OCI-LY7 (cell line): ENCODE measurements around the gene LSAMP. TPM values are rescaled to one million over a fixed set of nuclear protein-coding genes. Genes with fewer than 3 reads are reported as not detected.

ENCODE experiments used
- BruUV-seq: library from RNA; stranded (reverse); fragments of 400-500 nt; replicated peaks from 2 replicates; lab custom pipeline; 2021; lab: Mats Ljungman, UMichigan
- CTCF ChIA-PET: fragments of 300-600 bp; sonication (Branson Sonifier 250); formaldehyde crosslinking; loops from one replicate; lab custom pipeline; 2022; ENCODE audit warnings: antibody characterized with exemption; ENCODE audit not compliant: unreplicated experiment; lab: Charles Lee
- POLR2A ChIA-PET: fragments of 300-600 bp; sonication (Branson Sonifier 250); formaldehyde crosslinking; loops from one replicate; lab custom pipeline; 2022; ENCODE audit warnings: antibody characterized with exemption; lab: Charles Lee
- DNase-seq: peaks from one replicate; pipeline ENCODE4 v3.0.0-alpha.2; 2015; ENCODE audit warnings: low spot score
- H2AFZ ChIP-seq: fragments of 200-600 bp; sonication (generic), shearing (Covaris generic); 2 replicates; pipeline ENCODE4 v1.6.1; 2014; ENCODE audit warnings: mild to moderate bottlenecking, antibody characterized with exemption, low read length, moderate library complexity
- H3K27ac ChIP-seq: fragments of 200-600 bp; sonication (generic); 2 replicates; pipeline ENCODE4 v1.5.1; 2014; ENCODE audit warnings: mixed run types, low read depth, mild to moderate bottlenecking, moderate library complexity, low read length, inconsistent platforms; ENCODE audit not compliant: poor library complexity, severe bottlenecking
- H3K36me3 ChIP-seq: fragments of 200-600 bp; sonication (generic); 2 replicates; pipeline ENCODE4 v1.6.1; 2014; ENCODE audit warnings: mild to moderate bottlenecking, antibody characterized with exemption, low read length, moderate library complexity, mixed read lengths; ENCODE audit not compliant: insufficient read depth
- H3K4me1 ChIP-seq: fragments of 200-600 bp; sonication (generic); 2 replicates; pipeline ENCODE4 v1.5.1; 2014; ENCODE audit warnings: mild to moderate bottlenecking, low read length; ENCODE audit not compliant: insufficient read depth, poor library complexity, severe bottlenecking
- H3K4me2 ChIP-seq: fragments of 200-600 bp; sonication (generic); 2 replicates; pipeline ENCODE4 v1.6.1; 2014; ENCODE audit warnings: mild to moderate bottlenecking, low read length
- H3K4me3 ChIP-seq: fragments of 200-600 bp; sonication (generic); 2 replicates; pipeline ENCODE4 v1.5.1; 2014; ENCODE audit warnings: mild to moderate bottlenecking, low read depth, low read length; ENCODE audit not compliant: poor library complexity, severe bottlenecking
- H3K79me2 ChIP-seq: fragments of 200-600 bp; sonication (generic); 2 replicates; pipeline ENCODE4 v1.6.1; 2016; ENCODE audit warnings: low read depth, mild to moderate bottlenecking, low read length, moderate library complexity, mixed read lengths; ENCODE audit not compliant: insufficient read depth
- H3K9me2 ChIP-seq: fragments of 200-600 bp; sonication (generic); 2 replicates; pipeline ENCODE4 v1.6.1; 2016; ENCODE audit warnings: mild to moderate bottlenecking, low read length, mixed read lengths; ENCODE audit not compliant: insufficient read depth
- H3K9me3 ChIP-seq: fragments of 200-600 bp; sonication (generic); 2 replicates; pipeline ENCODE4 v1.6.1; 2014; ENCODE audit warnings: mild to moderate bottlenecking, mixed run types, low read length, mixed read lengths
- H4K20me1 ChIP-seq: fragments of 200-600 bp; sonication (generic); 2 replicates; pipeline ENCODE4 v1.6.1; 2014; ENCODE audit warnings: mild to moderate bottlenecking, antibody characterized with exemption, low read length, moderate library complexity, mixed read lengths; ENCODE audit not compliant: insufficient read depth
- CTCF ChIP-seq: fragments of 200-600 bp; sonication (generic); conservative IDR thresholded peaks from 2 replicates; pipeline ENCODE4 v1.5.1; 2014; ENCODE audit warnings: mild to moderate bottlenecking, antibody characterized with exemption, low read length, moderate library complexity, mixed read lengths
- EZH2phosphoT487 ChIP-seq: fragments of 200-600 bp; sonication (generic); IDR thresholded peaks from 2 replicates; pipeline ENCODE4 v1.6.1; 2018; ENCODE audit warnings: low read depth, borderline replicate concordance, mild to moderate bottlenecking, mixed run types, antibody characterized with exemption, low read length, moderate library complexity, mixed read lengths
- intact Hi-C: fragments of 100-400 bp; cut with micrococcal nuclease; formaldehyde crosslinking; loops from one replicate; pipeline ENCODE4 v1.10.0; 2022; ENCODE audit not compliant: unreplicated experiment
- total RNA-seq, 2 experiments: library from RNA; depleted of rRNA in 1 of 2; stranded (reverse); fragments of >200 nt in 1 of 2; shearing (Covaris generic) in 1 of 2; gene quantifications; 2 replicates each; pipeline ENCODE4 v1.2.3, GENCODE V29; 2014 to 2022

The LSAMP gene
- total RNA-seq, 2 experiments from 2014 or later, result 1.4 TPM; not detected in 1

- H4K20me1 ChIP-seq, result no peaks in the 10 kb centered on the region
- H2AFZ ChIP-seq, result no peak overlapping the region
- BruUV-seq, result no TSS peak
- no peak overlapping the region for H3K4me3 ChIP-seq
- no peak overlapping the region for H3K4me2 ChIP-seq
- no peak for DNase-seq
- ChIA-PET POLR2A (interaction anchor here (0.8 kb wide), 1 partner anchor 15 kb away, joined by 4 read pairs; no protein-coding TSS in a partner anchor), CTCF (no interaction called here)
- intact Hi-C loops, result no loop called here
- no peak overlapping the region for H3K27ac ChIP-seq
- no peaks in the 10 kb centered on the region for H3K4me1 ChIP-seq
- no peaks in the 10 kb centered on the region for H3K9me3 ChIP-seq
- H3K36me3 ChIP-seq, result no peaks in the 10 kb centered on the region
- no peaks in the 10 kb centered on the region for H3K79me2 ChIP-seq
- no peaks in the 10 kb centered on the region for H3K9me2 ChIP-seq
- no peak for TF ChIP-seq CTCF
- TF ChIP-seq EZH2phosphoT487, result no peak
These were observed 290.9 kb downstream of the LSAMP start for GRCh38 chr3:116154389-116154788.

- Histone ChIP-seq H3K4me1 (no peaks in the 10 kb centered on the region), H2AFZ (no peak overlapping the region), H3K36me3 (no peaks in the 10 kb centered on the region), H3K79me2 (no peaks in the 10 kb centered on the region), H4K20me1 (no peaks in the 10 kb centered on the region), H3K4me3 (no peak overlapping the region), H3K27ac (no peak overlapping the region), H3K9me2 (no peaks in the 10 kb centered on the region), H3K9me3 (no peaks in the 10 kb centered on the region), H3K4me2 (no peak overlapping the region)
- no peak for TF ChIP-seq CTCF
- no peak for TF ChIP-seq EZH2phosphoT487
- ChIA-PET POLR2A (interaction anchor here (0.5 kb wide), 1 partner anchor 49 kb away, joined by 7 read pairs; no protein-coding TSS in a partner anchor), CTCF (no interaction called here)
- BruUV-seq, result no TSS peak
- no peak for DNase-seq
- intact Hi-C loops, result no loop called here
These were observed 292.1 kb downstream of the LSAMP start for GRCh38 chr3:116153174-116153573.

DNA sequence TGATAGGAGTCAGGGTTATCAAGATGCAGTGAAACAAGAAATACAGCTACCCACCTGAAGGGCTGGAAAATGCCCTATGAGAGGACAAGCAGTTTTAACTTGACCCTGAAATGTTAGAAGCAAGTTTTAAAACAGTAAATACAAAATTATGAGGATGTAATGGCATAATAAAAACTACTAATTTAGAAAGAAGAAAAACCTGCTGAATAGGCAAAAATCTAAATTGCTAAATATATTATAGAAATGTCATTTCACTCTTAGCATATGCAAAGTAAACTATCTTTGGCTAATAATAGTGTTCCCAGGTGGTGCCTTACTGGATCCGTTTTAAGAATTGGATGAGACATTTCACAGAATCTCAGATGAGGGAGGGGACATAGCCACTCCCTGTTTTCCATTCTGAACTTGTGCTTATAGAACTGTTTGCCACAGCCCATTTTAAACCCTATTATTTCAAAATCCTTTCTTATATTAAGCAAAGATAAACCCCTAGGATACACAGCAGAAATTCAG lies 294.6 kb downstream of the LSAMP start:
- ChIA-PET POLR2A (no interaction called here), CTCF (no interaction called here)
- Histone ChIP-seq H3K4me1 (no peaks in the 10 kb centered on the region), H3K36me3 (no peaks in the 10 kb centered on the region), H2AFZ (no peak overlapping the region), H4K20me1 (no peaks in the 10 kb centered on the region), H3K4me2 (no peak overlapping the region), H3K4me3 (no peak overlapping the region), H3K79me2 (no peaks in the 10 kb centered on the region), H3K9me2 (no peaks in the 10 kb centered on the region), H3K9me3 (no peaks in the 10 kb centered on the region), H3K27ac (no peak overlapping the region)
- TF ChIP-seq CTCF, result no peak
- TF ChIP-seq EZH2phosphoT487, result no peak
- intact Hi-C loops, result no loop called here
- no peak for DNase-seq
- BruUV-seq, result no TSS peak
